ENCODE measurements around the gene MVK.

The MVK gene

DNA sequence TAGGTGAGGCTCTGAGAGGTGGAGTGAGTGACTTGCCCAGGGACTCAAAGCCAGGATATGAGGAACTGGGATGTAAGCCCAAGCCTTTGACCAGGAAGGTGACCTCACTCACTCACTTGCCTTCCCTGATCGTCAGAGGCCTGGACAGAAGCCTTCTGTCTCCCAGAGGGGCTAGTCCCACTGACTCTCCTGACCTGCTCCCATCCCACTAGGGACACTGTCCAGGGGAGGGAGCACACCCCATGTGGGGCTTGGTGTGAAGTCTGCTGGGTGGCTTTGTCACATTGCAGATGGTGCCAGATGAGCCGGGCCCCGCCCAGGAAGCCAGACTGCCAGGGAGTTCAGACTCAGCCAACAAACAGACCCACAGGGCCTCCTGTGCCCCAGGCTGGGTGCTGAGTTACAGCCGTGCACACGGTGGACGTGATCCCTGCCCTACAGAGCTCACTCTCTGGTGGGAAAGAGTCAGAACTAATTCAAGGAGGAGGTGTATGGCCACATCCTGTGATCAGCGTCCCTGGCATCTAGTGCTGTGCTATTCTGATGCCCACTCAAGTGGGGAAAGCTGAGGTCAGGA lies 28.6 kb upstream of the MVK start:
- Histone ChIP-seq H3K9me3 (ENCODE audit: insufficient read depth, low read length) (no peaks in the 10 kb centered on the region), H4K20me1 (ENCODE audit: low read depth, low read length) (no peaks in the 10 kb centered on the region), H3F3A (ENCODE audit: insufficient read depth) (no peaks in the 10 kb centered on the region), H3K9me2 (replicated peaks; ENCODE audit: insufficient read depth, low read length) (no peaks in the 10 kb centered on the region), H3K9ac (ENCODE audit: low read length) (no peak overlapping the region), H3K4me3 (ENCODE audit: insufficient read depth, low read length, poor library complexity, severe bottlenecking) (no peak overlapping the region), H3K36me3 (ENCODE audit: low read length) (no peaks in the 10 kb centered on the region), H3K4me2 (ENCODE audit: low read depth, low read length, poor library complexity, severe bottlenecking) (no peak overlapping the region), H3K79me2 (ENCODE audit: insufficient read depth, low read length) (no peaks in the 10 kb centered on the region), H3K27me3 (ENCODE audit: low read length) (no peaks in the 10 kb centered on the region), H2AFZ (ENCODE audit: low read depth, low read length, severe bottlenecking) (no peak overlapping the region), H3K27ac (ENCODE audit: low read depth, low read length) (no peak overlapping the region)
- TF ChIP-seq EZH2phosphoT487 (conservative IDR thresholded peaks at IDR 0.05; ENCODE audit: low read length) (no peak), CTCF (IDR thresholded peaks at IDR 0.05; ENCODE audit: insufficient read depth, low read length, poor library complexity, severe bottlenecking) (no peak)

DNA sequence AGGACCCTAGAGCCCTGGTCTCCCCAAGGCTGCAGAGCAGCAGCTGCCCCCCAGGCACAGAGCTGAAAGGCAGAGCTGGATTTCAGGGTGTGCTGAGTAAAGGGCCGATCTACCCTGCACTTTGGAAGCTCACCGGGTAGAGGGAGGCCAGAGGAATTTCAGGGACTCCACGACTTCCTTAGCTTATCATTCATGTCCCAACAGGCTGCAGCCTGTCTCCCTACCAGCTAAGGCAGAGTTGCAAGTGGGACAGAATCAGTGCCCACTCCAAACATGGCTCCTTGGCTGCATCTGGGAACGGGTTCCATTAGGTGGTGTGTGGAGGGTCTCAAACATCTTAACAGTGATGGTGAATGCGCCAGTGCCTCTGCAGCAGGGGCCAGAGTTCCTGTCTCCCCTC lies 27.8 kb upstream of the MVK start:
- H3K79me2 ChIP-seq (ENCODE audit: insufficient read depth, low read length) = no peaks in the 10 kb centered on the region
- H3K4me2 ChIP-seq (ENCODE audit: low read depth, low read length, poor library complexity, severe bottlenecking) = no peak overlapping the region
- H3K9me2 ChIP-seq (replicated peaks; ENCODE audit: insufficient read depth, low read length) = no peaks in the 10 kb centered on the region
- no peaks in the 10 kb centered on the region for H3K27me3 ChIP-seq (ENCODE audit: low read length)
- no peak overlapping the region for H3K4me3 ChIP-seq (ENCODE audit: insufficient read depth, low read length, poor library complexity, severe bottlenecking)
- no peak overlapping the region for H2AFZ ChIP-seq (ENCODE audit: low read depth, low read length, severe bottlenecking)
- no peaks in the 10 kb centered on the region for H3F3A ChIP-seq (ENCODE audit: insufficient read depth)
- no peak overlapping the region for H3K9ac ChIP-seq (ENCODE audit: low read length)
- TF ChIP-seq EZH2phosphoT487 (conservative IDR thresholded peaks at IDR 0.05; ENCODE audit: low read length) = no peak
- no peak for TF ChIP-seq CTCF (IDR thresholded peaks at IDR 0.05; ENCODE audit: insufficient read depth, low read length, poor library complexity, severe bottlenecking)
- H3K27ac ChIP-seq (ENCODE audit: low read depth, low read length) = no peak overlapping the region
- no peaks in the 10 kb centered on the region for H4K20me1 ChIP-seq (ENCODE audit: low read depth, low read length)
- H3K36me3 ChIP-seq (ENCODE audit: low read length) = no peaks in the 10 kb centered on the region
- H3K9me3 ChIP-seq (ENCODE audit: insufficient read depth, low read length) = no peaks in the 10 kb centered on the region

GRCh38 chr12:109547286-109547685 lies 26.3 kb upstream of the MVK start:
- H3K27me3 ChIP-seq (ENCODE audit: low read length) = no peaks in the 10 kb centered on the region
- TF ChIP-seq EZH2phosphoT487 (conservative IDR thresholded peaks at IDR 0.05; ENCODE audit: low read length) = no peak
- TF ChIP-seq CTCF (IDR thresholded peaks at IDR 0.05; ENCODE audit: insufficient read depth, low read length, poor library complexity, severe bottlenecking) = no peak
- no peak overlapping the region for H2AFZ ChIP-seq (ENCODE audit: low read depth, low read length, severe bottlenecking)
- H3K9me2 ChIP-seq (replicated peaks; ENCODE audit: insufficient read depth, low read length) = no peaks in the 10 kb centered on the region
- no peak overlapping the region for H3K27ac ChIP-seq (ENCODE audit: low read depth, low read length)
- no peak overlapping the region for H3K4me2 ChIP-seq (ENCODE audit: low read depth, low read length, poor library complexity, severe bottlenecking)
- no peaks in the 10 kb centered on the region for H3K9me3 ChIP-seq (ENCODE audit: insufficient read depth, low read length)
- no peak overlapping the region for H3K9ac ChIP-seq (ENCODE audit: low read length)
- H3K79me2 ChIP-seq (ENCODE audit: insufficient read depth, low read length) = no peaks in the 10 kb centered on the region
- no peaks in the 10 kb centered on the region for H3K36me3 ChIP-seq (ENCODE audit: low read length)
- H3K4me3 ChIP-seq (ENCODE audit: insufficient read depth, low read length, poor library complexity, severe bottlenecking) = no peak overlapping the region
- no peaks in the 10 kb centered on the region for H3F3A ChIP-seq (ENCODE audit: insufficient read depth)
- H4K20me1 ChIP-seq (ENCODE audit: low read depth, low read length) = no peaks in the 10 kb centered on the region
